Dermis microvascular lymphatic vessel endothelial cell (primary cell): ENCODE results near the gene NCBP3. TPM values are rescaled to one million over a fixed set of nuclear protein-coding genes. Genes with fewer than 3 reads are reported as not detected.

Experiments
- DNase-seq, 2 donors: peaks; one replicate each; pipeline versions ENCODE4 v3.0.0 to v3.0.0-alpha.2; 2010; ENCODE audit warnings: low read depth in 2 of 2
- total RNA-seq: library from RNA; depleted of rRNA; stranded (reverse); fragments of >200 nt; gene quantifications from 2 replicates; pipeline ENCODE4 v1.2.1, GENCODE V29; 2014

The NCBP3 gene
- total RNA-seq, 1 donor from 2014 or later, result 12.2 TPM

- no peak for DNase-seq
These were observed 90.6 kb downstream of the NCBP3 start for GRCh38 chr17:3755335-3756030.

DNA sequence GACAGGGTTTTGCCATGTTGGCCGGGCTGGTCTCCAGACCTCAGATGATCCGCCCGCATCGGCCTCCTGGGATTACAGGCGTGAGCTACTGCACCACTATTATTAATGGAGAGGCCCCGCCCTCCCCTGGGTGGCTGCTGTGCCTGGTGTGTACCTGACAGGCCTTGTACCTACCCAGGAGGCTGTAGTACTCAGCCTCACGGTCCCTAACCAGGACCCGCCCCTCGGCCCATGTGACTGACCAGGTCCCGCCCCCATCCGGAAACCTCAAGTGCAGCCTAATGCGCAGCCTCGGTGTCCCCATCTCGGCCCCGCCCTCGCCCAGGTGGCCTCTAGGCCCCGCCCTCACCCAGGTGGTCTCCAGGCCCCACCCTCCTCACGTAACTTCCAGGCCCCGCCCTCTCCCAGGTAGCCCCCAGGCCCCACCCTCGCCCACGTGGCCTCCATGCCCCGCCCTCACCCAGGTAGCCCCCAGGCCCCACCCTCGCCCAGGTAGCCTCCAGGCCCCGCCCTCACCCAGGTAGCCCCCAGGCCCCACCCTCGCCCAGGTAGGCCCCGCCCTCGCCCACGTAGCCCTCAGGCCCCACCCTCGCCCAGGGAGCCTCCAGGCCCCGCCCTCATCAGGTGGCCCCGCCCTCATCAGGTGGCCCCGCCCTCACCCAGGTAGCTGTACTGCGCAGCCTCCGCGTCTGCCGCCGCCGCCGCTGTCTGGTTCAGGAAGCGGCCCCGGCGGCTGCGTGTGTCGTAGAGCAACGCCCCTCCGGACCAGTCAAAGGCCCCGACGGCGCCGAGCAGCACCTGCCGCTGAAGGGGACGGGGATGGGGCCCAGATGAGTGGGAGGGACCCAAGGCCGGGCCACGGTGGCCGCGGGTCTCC is 91.3 kb downstream of the NCBP3 start:
- DNase-seq, result no peak

DNA sequence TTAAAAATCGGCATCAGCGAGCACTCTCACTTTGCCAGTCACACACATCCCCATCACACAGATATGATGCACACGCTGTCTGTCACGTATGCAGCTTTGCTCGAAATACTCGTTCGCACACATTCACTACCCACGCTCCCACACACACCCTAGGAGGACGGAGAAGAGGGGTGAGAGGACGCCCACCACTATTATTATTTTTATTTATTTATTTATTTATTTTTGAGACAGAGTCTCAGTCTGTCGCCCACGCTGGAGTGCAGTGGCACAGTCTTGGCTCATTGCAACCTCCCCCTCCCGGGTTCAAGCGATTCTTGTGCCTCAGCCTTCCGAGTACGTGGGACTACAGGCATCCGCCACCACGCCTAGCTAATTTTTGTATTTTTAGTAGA is 92.0 kb downstream of the NCBP3 start:
- DNase-seq, result no peak

DNA sequence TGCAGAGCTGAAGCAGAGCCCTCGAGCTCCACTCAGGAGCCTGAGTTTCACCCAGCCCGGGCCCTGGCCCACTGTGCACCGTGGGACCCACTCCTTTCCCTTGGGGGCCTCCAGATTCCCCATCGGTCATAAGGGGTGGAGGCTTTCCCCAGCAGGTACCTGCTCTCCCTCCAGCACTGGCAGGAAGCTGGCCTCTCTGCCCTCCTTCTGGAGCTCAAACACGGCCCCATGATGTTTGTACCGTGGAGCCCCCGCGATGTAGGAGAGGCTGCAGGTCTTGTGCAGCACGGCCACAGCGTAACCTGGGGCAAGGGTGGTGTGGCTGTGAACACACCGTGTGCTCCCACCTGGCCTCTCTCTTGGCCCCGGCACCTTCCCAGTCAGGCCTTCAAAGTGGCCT is 92.4 kb downstream of the NCBP3 start:
- no peak for DNase-seq

Other genes starting within 250 kb of the NCBP3 start
- gene TRPV1, start 236.8 kb downstream of the NCBP3 start, total RNA-seq, result 0.51 and 0.76 TPM in 2 replicates
- gene SHPK, start 210.0 kb downstream of the NCBP3 start, total RNA-seq, result 11.2 and 19.2 TPM in 2 replicates
- 15.3 and 30.2 TPM in 2 replicates for gene CTNS, start 209.5 kb downstream of the NCBP3 start, total RNA-seq
- 190 and 223 TPM in 2 replicates for gene TAX1BP3, start 177.7 kb downstream of the NCBP3 start, total RNA-seq
- 18.4 and 19.8 TPM in 2 replicates for gene EMC6, start 177.4 kb downstream of the NCBP3 start, total RNA-seq
- 0.13 and 0.77 TPM in 2 replicates for gene P2RX5, start 150.1 kb downstream of the NCBP3 start, total RNA-seq
- 3.5 and 5.5 TPM in 2 replicates for gene HASPIN, start 122.3 kb downstream of the NCBP3 start, total RNA-seq
- gene ITGAE, start 45.1 kb downstream of the NCBP3 start, total RNA-seq, result 9.1 and 20.3 TPM in 2 replicates
- 0.64 and 1.0 TPM in 2 replicates for gene CAMKK1, start 46.8 kb upstream of the NCBP3 start, total RNA-seq
- not detected in 2 replicates for gene P2RX1, start 70.2 kb upstream of the NCBP3 start, total RNA-seq
- under 0.01 TPM in 1 of 2 replicates, not detected in the other for gene ATP2A3, start 118.2 kb upstream of the NCBP3 start, total RNA-seq